ENCODE measurements around the gene GM2A.
A peak's percentile ranks its signal among the peaks of the same experiment; 100 is the strongest.
"Not testable (repeated sequence)": the region's sequence is repeated elsewhere in the genome, so short reads cannot be mapped to it uniquely, and the experiment has no call there.

The GM2A gene

DNA sequence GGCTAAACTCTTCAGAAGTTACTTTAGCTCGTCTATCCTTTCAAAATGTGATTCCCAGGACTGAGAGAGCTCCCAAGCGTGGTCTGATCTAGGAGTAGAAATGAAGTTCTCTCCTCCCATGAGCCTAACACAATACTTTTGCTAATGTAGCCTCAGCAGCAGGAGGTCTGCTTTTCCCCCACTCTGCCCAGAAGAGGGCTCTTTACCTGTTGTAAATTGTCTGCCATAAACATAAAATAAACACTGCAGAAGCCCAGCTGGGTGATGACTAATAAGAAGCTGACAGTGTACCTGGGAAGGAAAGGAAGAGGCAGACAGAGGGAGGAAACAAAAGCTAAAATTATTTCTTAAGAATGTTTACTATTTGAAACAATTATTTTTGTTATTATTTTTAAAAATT, 35.2 kb downstream of the GM2A start:
- peak; percentile 15 for DNase-seq (ENCODE audit: low read depth)

DNA sequence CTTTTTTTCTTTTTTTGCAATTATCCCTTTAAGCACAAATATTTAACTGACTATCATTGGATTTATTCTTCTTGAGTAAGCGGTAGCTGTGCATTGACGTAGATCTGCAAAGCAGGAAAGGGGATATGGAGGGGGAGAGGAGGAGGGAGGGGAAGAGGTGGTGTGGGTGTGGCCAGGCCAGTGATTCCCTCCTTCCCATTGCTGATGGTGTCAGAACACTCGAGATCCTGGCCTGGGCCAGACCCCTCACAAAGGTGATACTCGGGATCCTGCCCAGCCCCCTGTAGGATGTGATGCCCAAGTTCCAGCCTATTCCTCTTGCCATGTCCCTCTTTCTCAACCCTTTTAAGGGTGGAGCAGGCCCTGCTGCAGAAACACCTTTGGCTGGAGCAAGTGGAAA, 40.6 kb downstream of the GM2A start:
- no peak for DNase-seq (ENCODE audit: low read depth)

DNA sequence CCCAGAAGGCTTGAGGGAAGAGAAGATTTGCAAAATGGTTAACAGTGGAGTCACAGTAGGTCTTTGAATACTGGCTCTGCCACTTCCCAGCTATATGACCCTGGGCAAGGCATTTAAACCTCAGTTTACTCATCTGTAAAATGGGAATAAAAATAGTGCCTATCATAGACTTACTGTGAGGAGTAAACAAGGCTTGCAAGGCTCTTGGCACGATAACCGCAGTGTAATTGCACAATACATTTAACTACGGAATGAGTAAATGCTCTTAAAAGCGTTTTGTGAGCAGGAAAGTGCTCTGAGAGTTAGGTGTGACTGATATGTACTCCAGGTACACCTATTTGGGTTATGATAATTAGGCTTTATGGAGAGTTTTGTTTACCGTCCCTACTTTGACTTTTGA, 42.2 kb downstream of the GM2A start:
- DNase-seq (ENCODE audit: low read depth), result peak; percentile 8

GRCh38 chr5:151295791-151296477, 42.9 kb downstream of the GM2A start:
- no peak for DNase-seq (ENCODE audit: low read depth)

- no peak for DNase-seq (ENCODE audit: low read depth)
These were observed 43.5 kb downstream of the GM2A start for GRCh38 chr5:151296478-151296830.

DNA sequence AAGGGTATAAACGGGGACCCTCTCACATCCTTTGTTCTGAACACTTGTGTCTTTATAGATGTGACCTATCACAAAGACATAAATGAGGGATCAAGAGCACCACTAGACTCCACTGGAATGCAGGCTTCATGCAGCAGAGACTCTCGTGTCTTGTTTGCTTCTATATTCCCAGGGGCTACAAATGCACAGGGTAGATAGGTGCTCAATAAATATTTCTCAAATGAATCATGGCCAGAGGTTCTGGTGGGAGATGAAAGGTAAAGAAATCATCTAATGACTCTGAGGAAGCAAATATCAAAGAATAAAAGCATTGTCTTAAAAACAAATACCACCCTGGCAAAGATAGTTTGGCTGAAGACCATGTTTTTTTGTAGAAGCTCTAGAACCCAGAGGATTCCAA, 44.0 kb downstream of the GM2A start:
- DNase-seq (ENCODE audit: low read depth), result no peak

GRCh38 chr5:151298063-151298855, 45.3 kb downstream of the GM2A start:
- peak; percentile 83 for DNase-seq (ENCODE audit: low read depth)

- no peak for DNase-seq (ENCODE audit: low read depth)
These were observed 50.7 kb downstream of the GM2A start, which contains the start of gene SLC36A3 for GRCh38 chr5:151303666-151304065. TSS of gene SLC36A3 (minus strand) at chr5:151303766. CDS start at chr5:151303354, 412 bp downstream.

DNA sequence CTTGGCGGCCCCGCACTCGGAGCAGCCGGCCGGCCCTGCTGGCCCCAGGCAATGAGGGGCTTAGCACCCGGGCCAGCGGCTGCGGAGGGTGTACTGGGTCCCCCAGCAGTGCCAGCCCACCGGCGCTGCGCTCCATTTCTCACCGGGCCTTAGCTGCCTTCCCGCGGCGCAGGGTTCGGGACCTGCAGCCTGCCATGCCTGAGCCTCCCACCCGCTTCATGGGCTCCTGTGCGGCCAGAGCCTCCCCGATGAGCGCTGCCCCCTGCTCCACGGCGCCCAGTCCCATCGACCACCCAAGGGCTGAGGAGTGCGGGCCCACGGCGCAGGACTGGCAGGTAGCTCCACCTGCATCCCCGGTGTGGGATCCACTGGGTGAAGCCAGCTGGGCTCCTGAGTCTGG, 56.3 kb downstream of the GM2A start:
- DNase-seq (ENCODE audit: low read depth), result not testable (repeated sequence)

DNA sequence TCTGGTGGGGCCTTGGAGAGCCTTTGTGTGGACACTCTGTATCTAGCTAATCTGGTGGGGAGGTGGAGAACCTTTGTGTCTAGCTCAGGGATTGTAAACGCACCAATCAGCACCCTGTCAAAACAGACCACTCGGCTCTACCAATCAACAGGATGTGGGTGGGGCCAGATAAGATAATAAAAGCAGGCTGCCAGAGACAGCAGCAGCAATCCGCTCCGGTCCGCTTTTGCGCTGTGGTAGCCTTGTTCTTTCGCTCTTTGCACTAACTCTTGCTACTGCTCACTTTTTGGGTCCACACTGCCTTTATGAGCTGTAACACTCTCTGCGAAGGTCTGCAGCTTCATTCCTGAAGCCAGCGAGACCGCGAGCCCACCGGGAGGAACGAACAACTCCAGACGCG, 56.8 kb downstream of the GM2A start:
- DNase-seq (ENCODE audit: low read depth), result not testable (repeated sequence)

GRCh38 chr5:151310932-151311331, 57.9 kb downstream of the GM2A start:
- DNase-seq (ENCODE audit: low read depth), result no peak

DNA sequence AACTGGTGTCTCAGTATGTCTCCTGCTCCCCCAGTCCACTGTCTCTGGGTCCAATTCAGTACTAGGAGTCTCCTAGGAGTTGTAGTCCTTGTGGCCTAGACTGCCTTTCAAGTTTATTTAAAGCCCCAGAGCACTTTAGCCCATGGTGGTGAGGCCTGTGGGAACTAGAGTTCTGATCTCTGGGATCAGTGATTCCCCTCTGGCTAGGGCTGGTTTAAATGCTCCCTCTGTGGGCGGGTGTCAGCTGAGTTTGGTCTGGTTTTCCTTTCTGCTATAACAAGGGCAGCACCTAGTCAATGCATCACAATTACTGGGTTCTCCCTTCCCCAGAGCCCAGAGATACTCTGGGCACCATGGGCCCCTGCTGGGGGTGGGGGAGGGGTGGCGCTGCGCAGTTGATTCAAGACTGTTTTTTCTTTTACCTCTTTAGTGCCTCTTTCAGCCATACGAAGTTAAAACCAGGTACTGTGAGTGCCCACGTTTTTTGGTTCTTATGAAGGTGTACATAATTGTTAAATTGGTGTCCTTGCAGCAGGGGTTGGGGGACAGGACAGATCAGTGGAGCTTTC, 59.9 kb downstream of the GM2A start:
- no peak for DNase-seq (ENCODE audit: low read depth)

GRCh38 chr5:151313357-151313756, 60.4 kb downstream of the GM2A start:
- DNase-seq (ENCODE audit: low read depth), result no peak

DNA sequence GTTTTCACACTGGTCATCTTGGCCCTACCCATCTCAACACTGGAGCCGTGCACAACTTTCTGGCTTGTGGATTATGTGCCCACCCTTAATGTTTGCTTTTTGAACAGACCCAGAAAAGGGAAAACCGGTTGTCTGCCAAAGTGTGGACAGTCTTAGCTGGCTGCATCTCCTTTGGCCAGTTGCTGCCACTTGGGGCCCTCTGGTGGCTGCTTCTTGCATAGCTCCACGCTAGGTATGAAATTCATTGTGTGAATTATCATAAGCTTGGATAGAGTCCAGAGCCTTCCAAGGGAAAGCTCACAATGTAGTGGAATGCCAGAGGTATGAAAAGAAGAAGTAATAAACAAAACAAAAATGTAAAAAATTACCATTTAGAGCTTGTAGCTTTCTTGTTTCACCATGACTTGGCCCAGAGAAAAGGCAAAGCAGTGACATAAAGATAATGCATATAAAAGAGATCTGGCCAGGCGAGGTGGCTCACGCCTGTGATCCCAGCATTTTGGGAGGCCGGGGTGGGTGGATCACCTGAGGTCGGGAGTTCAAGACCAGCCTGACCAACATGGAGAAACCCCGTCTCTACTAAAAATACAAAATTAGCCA, 63.1 kb downstream of the GM2A start:
- peak; percentile 77 for DNase-seq (ENCODE audit: low read depth)

DNA sequence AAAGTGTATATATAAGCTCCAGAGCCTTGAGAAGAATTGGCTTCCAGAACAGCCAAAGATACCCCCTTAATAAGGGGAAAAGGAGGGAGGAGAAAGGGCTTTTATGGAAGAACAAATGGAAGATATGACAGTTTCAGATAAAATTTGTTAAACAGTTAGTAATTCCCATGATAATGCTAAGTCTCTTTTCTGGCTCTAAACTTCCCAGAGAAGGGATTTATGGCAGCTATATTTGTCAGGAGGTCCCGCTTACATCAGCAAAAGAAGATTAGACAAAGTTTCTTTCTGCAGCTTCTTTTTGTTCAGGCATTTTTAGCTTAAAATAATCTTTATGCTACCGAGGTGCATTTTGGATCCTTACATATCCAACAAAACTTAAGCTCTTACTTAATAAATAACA, 64.9 kb downstream of the GM2A start:
- no peak for DNase-seq (ENCODE audit: low read depth)

DNA sequence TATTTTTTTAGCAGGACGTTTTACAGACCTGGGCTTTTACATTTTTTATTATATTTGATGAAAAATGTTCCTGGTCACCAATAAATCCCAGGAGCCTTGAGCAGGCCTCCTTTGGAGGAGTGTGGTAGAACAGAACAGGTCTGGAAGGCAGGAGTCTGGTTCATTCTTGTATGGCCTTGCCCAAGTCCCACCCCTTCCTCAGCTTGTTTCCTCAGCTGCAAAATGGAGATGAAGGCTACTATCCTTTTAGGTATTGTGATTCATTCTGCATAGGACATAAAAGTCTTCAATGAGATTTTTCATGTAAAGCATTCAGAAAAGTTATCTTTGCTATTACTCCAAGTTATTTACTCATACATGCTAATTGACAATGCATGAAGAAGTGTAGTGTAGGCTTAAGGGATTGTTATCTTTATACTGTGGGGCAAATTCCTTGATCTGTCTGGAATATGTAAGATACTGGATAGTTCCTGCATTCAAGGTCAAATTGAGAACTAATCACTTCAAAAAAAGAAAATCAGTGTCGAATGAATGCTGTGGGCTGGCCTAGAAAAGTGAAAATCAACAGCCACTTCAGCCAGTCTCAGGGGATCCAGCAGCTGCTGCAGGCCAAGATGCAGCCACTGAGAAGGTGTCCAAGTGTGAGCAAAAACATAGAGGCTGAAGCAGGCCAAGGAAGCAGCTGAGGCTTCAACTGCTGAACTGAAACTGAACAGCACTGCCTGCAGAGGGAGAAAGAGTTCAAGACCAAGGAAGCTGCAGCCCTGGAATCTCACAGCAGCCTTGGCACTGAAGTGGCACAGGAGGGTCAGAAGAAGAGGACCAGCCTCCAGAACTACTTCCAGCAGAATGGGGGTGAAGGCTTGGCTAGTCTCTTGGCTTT, 66.1 kb downstream of the GM2A start:
- DNase-seq (ENCODE audit: low read depth), result peak; percentile 38
